HG03442 (cell line): ENCODE measurements around the gene MAB21L1.

Source experiments
- ATAC-seq: cut with Tn5 transposase; IDR thresholded peaks from one replicate; pipeline ENCODE4 v1.9.1; 2021; ENCODE audit warnings: mild to moderate bottlenecking, moderate library complexity; ENCODE audit not compliant: unreplicated experiment

Gene MAB21L1

GRCh38 chr13:35480346-35480745, 3.9 kb upstream of the MAB21L1 start:
- no peak for ATAC-seq

DNA sequence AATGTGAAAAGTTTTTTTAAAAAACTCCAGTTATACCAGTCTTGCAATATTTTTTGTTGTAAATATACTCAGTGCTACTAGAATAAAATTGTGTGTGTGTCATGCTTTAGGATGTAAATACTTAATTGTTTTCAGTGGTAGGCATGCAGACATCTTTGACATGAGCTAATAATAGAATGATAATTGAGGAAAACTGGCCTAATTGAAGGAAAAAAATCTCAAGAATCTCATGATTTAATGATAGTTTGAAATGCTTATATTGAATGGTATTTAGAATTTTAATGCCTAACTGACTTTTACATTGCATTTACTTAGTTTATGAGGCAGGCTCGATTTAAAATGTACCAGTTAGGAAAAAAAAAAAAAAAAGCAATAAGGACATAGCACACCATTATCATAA, 3.2 kb upstream of the MAB21L1 start:
- no peak for ATAC-seq

DNA sequence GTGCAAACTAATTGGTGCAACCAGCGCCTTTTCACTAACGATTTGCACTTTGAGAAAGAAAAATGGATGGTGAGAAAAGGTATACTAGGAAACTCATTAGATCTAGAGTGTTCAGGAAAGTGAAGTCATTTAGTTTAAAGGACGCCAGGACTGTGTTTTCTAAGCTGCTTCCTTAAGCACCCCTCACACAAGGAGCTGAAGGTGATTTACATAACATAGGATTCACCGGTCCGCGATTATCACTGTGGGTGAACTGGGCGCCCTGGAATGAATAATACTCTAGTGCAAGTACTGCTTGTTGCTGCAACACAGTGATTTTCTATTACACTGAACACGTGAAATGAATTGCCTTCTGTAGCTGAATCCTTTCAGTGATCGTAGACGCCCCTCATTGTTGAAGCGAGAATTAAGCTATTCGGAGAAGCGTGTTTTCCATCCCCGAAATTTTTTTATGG, 2.6 kb upstream of the MAB21L1 start:
- no peak for ATAC-seq

GRCh38 chr13:35478271-35479037, 2.0 kb upstream of the MAB21L1 start:
- ATAC-seq: no peak

DNA sequence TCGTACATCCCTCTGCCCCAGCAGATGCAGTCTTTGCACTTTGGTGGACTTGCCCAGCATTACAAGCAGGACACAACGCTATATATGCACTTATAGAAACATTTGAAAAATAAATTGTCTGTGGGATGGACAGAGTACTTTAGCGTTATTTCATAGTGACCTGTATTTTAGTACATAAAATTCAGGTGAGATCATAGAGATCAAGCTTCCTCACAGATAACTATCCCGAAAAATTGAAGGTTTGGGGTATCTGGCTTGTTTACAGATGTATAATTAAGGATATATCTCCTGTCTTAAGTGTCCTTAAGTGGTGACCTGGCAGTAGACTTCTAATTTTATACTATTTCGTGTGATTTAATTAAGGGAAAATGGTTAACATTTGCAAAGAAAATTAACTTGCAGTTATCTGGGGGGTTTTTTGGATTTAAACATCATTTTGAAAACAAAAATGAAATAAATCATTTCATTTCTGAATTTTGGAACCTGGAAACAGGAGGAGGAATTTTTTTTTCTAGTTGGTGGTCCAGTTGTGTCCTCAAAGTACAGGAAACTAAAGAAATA, 977 bp upstream of the MAB21L1 start:
- no peak for ATAC-seq

GRCh38 chr13:35475212-35475959, 1.1 kb downstream of the MAB21L1 start:
- peak; percentile 36 for ATAC-seq

GRCh38 chr13:35474496-35475211, 1.8 kb downstream of the MAB21L1 start:
- ATAC-seq: no peak

- ATAC-seq: no peak
These were observed 2.7 kb downstream of the MAB21L1 start for GRCh38 chr13:35473802-35474201.

GRCh38 chr13:35473206-35473775, 3.2 kb downstream of the MAB21L1 start:
- no peak for ATAC-seq

DNA sequence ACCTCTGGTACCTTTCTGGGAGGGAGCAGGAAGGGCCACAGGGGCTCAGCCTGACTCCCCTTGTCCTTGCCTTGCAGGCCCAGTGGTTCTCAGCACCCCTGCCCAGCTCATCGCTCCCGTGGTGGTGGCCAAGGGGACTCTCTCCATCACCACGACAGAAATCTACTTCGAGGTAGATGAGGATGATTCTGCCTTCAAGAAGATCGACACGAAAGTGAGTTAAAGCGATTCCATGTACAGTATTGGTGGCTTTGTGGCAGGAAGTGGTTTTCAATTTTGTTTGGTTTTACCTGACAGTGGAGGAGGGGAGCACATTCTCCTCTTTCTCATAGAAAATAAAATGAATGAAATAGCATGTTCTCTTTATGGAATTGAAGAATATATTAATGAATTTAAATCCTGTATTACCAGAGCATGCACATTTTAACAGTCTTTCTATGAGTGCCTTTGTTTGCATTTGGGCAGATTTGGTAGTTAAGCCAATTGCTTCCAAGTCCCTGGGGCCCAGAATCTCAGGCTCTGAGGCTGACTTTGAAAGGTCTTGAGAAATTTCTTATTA, 4.1 kb downstream of the MAB21L1 start:
- ATAC-seq: no peak

- ATAC-seq: no peak
These were observed 4.7 kb downstream of the MAB21L1 start for GRCh38 chr13:35471706-35472322.

- no peak for ATAC-seq
These were observed 5.5 kb downstream of the MAB21L1 start for GRCh38 chr13:35470671-35471661.

DNA sequence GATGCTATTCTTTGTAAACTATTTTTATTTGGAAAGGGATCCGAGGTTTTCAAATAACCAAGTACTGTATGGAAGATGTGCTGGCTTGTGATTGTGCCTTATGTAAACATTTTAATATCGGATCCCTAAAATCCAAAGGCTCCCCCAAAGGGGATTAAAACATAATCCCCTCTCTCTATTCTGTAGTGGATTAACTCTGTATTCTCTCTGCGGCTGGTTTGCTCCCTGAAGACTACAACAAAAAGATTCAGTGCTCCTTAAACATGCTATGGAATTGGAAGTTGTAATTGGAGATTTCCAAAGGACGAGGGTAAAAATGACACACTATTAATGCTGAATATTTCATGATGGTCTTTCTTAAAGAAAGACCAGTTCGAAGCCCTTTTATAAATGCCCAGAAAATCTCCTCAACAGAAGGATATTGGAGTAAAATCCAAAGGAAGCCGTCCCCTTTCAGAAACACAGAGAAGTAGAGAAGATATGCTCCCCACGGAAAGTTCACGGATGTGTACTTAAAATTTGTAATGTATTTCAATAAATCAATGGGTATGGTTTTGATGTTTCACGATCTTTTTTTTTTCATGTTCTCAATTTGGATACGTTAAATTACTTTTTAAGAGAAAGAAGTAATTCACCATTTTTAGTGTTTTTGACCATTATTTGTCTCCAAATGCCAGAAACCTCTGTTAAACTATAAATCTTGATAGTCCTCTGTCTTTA, 6.5 kb downstream of the MAB21L1 start:
- ATAC-seq: no peak

DNA sequence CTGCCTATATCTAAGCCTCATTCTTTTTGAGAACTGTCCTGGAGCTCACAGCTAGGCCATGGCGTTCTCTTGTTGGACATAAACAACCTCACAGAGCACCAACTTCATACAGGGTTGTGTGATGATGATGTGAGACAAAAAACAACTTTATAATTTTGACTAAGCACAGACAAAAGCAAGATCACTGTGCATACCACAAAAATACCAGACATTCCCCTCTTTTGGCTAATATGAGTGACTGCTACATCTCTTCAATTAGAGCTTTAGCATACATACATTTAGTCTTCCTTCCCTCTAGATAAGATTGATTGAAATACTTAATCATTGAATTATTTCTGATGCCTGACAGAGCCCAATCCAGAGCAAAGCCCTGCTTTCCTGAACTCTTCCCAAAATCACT, 8.3 kb downstream of the MAB21L1 start:
- ATAC-seq: no peak

- no peak for ATAC-seq
These were observed 11.1 kb downstream of the MAB21L1 start for GRCh38 chr13:35465371-35465770.

DNA sequence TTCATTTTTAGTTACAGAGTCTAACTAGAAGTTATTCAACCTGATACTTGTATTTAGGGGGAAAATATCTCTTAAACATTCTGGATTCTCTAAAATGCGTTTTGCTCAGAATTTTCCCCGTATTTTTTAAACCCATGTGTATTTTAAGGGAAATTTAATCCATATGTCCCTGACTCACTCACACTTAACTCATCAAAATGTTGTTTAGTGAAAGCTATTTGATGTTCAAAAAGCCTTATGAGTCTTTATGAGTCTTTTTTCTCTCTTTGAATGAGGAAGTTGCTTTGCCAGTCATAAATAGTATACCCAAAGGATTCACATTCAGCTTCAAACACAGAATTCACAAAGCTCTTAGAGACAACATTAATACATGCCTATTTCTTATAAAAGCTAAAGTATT, 16.4 kb downstream of the MAB21L1 start:
- ATAC-seq: no peak

- ATAC-seq: no peak
These were observed 19.2 kb downstream of the MAB21L1 start for GRCh38 chr13:35457258-35457657.

DNA sequence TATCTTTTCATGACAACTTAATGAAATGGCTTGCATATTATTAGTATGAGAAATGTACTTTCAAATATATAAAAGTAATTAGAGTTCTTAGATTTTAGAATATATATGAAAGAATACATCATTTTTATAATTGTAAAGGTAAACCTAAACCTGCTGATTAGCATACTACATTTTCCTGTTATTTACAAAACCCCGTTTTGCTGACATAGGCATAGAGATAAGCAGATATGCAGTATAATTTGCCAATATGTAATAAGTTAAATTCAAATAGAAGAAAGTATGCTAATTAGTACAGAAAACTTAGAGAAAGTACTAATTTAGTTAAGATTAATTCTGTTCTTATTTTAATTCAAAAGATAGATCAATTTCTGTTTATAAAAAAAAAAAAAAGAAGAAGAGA, 21.5 kb downstream of the MAB21L1 start:
- ATAC-seq: no peak
